COLO668 (cell line): ENCODE measurements around the gene CHAT.
A peak's percentile ranks its signal among the peaks of the same experiment; 100 is the strongest.

ENCODE experiments used
- DNase-seq: peaks from one replicate; lab custom pipeline; 2025; ENCODE audit not compliant: unreplicated experiment; lab: John Stamatoyannopoulos, UW

Gene CHAT

DNA sequence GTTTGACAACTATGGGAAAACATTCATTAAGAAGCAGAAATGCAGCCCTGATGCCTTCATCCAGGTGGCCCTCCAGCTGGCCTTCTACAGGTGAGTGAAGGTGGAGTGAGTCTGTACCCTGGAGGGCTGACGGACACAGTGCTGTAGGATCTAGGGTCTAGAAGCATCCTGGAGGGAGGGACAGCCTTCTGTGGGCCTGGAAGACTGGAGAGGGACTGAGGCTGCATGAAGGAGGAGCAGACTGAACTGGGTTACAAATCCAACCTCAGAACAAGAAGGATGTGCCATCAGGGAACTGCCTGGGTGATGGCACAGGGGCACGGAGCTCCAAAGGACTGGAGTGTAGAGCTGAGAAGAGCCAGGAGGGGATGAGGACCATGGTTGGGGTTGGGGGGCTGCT is 38.1 kb downstream of the CHAT start:
- no peak for DNase-seq

DNA sequence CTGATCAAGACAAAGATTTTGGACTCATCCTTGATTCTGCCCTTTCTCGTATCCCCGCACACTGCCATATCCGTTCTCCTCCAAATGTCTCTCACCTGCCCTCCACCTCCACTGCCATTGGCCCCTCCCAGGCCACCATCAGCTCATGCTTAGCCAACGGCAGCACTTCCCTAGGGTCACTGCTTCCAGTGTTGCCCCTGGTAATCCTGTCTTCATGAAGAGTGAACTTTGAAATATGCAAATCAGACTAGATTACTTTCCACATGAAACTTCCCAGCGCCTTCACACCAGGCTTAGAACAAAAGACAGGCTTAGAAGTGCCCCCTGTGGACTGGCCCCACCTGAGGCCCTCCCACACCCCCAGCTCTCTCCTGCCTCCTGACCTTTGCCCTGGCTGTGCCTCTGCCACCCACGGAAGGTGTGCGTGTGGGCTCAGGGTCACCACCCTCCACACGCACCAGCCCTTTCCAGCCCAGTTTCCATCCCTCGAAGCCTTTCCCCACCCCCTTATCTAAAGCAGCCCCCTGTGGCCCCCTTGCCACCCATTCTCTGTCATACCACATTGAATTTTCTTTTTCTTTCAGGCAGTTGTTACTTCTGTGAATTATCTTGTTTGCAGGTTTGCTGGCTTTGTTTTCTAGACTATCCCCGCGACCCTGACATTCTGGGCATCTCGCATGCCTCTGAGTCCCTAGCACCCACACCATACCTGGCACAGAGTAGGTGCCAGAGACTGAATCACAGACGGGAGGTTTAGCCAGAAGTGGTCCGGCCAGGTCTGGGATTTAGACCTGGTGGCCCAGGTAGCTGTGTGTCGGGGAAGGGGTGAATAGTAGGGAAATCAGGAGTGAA is 38.8 kb downstream of the CHAT start:
- no peak for DNase-seq

GRCh38 chr10:49653273-49653929 is 39.6 kb downstream of the CHAT start:
- no peak for DNase-seq

GRCh38 chr10:49654036-49654693 is 40.3 kb downstream of the CHAT start:
- DNase-seq = no peak

DNA sequence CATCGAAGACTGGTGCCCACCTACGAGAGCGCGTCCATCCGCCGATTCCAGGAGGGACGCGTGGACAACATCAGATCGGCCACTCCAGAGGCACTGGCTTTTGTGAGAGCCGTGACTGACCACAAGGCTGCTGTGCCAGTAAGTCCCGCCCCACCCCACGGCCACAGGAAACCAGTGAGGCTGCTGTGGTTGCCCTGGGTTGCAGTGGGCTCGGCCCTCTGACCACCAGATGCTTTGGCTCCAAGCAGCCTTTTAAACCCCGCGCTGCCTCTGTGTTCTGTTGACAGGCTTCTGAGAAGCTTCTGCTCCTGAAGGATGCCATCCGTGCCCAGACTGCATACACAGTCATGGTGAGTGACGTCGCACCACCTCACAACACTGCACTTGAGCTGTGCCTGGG is 41.3 kb downstream of the CHAT start:
- DNase-seq = no peak

DNA sequence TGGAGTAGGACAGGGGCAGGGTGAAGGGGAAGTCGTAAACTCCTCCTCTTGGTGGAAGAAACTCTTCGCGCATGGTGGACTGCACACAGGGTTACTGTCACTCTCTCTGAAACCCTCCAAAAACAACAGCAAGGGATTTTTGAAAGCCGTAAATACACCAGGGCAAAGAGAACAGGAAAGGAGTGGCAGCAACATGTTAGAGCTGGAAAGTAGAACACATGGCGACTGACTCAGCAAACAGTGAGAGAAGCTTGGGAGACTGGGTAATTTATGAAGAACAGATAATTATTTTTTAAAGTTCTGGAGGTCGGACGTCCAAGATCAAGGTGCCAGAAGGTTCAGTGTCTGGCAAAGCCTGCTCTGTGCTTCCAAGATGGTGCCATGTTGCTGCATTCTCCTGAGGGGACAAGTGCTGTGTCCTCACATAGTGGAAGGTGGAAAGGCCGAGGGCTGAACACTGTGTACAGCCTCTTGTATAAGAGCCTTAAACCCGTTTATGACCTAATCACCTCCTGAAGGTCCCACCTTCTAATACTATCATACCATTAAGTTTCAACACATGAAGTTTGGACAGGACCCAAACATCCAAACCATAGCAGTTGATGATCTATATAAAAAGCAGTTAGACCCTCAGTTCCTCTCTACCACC is 43.1 kb downstream of the CHAT start:
- DNase-seq = no peak

DNA sequence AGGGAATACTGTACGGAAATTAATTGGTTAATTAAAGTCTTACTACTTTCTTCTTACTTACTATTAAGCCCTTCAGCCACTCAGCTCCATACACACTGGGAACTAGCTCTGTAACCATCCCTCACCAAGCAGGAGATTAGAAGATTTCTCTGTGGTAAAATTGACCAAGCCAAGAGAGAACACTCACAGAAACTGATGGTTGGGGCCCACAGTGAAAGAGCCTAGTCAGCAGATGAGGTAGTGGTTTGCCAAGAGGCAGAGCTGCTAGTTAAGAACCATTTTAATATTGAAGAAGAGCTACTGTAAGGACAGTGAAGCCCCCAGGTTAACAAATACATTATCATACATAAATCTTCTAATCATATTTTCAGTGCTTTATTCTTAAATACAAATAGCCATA is 43.8 kb downstream of the CHAT start:
- DNase-seq = no peak

DNA sequence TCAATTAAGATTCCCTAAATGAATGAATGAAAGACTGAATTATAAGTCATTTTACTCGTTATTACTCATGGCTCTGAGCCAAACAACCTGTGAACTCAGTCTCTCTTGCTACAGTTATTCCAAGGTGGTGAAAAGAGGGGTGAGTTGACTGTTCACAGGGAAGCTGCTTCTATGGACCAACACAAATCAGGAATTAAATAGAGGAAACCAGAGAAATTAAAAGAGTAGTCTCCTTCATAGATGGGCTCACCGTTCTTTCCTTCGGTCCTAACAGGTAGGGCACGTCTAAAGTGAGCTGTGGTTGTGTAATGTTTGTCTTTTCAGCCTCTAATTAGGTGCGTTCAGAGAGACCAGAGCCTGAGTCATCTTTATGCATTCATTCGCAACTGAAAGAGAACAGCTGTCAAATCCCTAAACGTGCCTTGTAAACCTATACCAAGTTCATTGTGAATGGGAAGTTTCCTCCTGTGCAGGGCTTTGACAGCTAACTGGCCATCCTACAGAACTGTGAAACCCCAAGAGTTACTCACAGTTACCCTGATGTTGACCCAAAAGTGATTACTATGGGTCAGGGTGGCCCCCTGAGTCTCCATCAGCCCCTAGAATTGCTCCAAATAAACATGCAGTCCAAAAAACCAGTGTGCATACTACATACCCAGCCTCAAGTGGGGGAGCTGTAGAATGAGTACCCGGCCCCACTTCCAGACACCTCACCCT is 47.5 kb downstream of the CHAT start:
- peak; percentile 7 for DNase-seq

DNA sequence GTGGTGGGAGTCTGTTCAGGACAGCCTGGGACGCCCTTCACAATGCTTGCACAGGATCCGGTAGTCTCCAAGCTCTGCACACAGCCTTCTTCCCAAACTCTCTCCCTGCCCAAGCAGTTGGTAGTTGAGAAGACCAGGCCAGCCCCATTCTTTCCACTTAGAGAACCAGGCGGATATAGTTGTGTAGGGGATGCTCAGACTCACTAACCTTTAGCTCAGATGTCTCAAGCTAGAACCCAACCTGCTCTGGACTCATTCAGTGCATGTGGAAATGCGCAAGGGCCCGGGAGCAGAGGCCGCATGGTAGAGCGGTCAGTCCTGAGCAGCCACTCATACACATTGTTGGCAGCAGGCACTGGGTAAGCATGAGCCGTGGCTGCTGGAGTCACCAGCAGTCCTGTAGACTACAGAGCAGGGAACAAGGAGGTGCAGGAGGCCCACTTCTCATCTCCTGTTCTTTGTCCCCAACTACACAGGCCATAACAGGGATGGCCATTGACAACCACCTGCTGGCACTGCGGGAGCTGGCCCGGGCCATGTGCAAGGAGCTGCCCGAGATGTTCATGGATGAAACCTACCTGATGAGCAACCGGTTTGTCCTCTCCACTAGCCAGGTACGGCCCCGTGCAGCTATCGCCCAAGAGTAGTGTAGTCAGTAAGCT is 48.5 kb downstream of the CHAT start:
- DNase-seq = no peak

DNA sequence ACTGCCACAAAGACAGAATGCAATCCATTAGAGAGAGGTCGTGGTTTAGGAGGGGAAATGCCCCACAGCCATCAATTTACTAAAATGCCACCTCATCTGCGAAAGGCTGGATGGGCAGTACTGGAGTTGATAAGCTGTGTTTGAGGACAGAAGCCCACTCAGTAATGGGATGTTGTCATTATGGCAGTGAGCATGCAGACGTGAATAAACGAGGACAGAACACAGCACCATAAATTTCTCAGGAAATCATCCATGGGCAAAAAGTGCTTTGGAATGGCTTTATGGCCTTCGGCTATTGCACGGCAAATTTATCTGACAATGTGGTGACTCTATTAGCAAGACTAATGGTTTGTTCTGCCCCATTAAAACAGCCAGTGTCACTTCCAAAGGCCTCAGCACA is 49.8 kb downstream of the CHAT start:
- no peak for DNase-seq

- DNase-seq = no peak
Observed at GRCh38 chr10:49664006-49664841, 50.4 kb downstream of the CHAT start.

DNA sequence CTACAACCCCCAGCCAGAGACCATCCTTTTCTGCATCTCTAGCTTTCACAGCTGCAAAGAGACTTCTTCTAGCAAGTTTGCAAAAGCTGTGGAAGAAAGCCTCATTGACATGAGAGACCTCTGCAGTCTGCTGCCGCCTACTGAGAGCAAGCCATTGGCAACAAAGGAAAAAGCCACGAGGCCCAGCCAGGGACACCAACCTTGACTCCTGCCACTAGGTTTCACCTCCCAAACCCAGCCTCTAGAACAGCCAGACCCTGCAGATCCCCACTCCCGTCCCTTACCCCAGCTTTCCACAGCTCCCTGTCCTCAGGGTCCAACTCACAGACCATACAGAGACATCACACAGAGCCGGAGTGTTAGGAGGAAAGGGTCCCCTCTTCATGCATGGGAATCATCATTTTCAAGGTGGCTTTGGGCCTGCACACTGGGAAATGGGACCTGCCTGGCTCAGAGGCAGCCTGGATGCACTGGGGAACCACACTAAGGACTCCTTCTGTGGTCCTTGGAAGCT is 51.1 kb downstream of the CHAT start:
- DNase-seq = no peak

GRCh38 chr10:49666054-49666615 is 52.3 kb downstream of the CHAT start:
- DNase-seq = no peak

DNA sequence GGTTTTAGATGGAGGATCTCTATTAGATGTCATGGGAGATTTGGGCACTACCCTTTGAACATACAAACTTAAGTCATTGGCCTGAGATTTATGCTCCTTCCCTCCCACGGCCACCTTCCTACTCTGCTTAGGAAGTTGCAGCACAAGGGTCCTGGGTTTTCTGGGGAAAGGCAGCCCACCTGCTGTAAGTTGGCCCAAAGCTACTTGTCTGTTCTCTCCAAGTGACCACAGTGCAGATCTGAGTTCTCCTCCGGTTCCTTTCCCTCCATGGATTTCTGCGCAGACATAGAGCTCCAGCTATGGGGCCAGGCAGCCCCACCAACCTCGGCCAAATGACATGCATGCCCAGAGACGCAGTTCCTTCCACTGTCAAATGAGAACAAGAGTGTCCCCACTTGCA is 52.8 kb downstream of the CHAT start:
- no peak for DNase-seq

GRCh38 chr10:49667991-49668390 is 54.2 kb downstream of the CHAT start:
- no peak for DNase-seq

- no peak for DNase-seq
Observed at GRCh38 chr10:49668684-49669083, 54.8 kb downstream of the CHAT start.

DNA sequence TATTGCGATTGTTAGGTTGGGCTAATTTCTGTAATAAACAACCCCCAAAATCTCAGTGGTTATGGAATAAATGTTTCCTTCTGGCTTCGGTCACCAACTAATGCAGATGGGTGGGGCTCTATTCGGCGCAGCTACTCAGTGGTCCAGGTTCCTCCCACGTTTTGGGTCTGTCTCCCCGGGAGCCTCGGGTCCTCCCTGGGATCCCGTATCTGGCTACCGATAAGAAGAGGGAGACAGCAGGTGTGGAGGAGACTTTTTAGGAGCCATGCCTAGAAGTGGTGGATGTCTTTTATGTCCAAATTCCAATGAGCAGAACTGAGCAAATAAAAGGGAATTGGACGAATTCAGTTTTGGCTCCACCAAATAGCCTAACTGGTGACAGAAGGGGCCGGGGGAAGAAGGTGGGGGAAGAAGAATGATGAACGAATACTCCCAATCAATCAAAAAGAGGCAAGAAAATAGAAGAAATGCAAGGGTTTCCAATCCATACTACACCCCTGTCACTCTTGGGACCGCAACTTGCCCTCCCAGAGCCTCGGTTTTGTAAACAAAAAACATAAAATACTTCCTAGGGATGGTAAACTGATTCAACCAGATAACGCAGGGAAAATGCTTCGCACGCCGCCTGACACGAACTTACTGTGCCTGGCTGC is 65.1 kb downstream of the CHAT start:
- DNase-seq = no peak

GRCh38 chr10:49679480-49679893 is 65.7 kb downstream of the CHAT start, which contains the start of gene C10orf53:
Gene C10orf53 (plus strand): TSS chr10:49679651. CDS start chr10:49679698, 47 bp downstream.
- peak; percentile 87 for DNase-seq
